GM21723 (cell line): ENCODE results near the gene UBE3A.

Experiments used
- ATAC-seq: cut with Tn5 transposase; IDR thresholded peaks from one replicate; pipeline ENCODE4 v1.9.1; 2021; ENCODE audit warnings: mild to moderate bottlenecking, moderate library complexity; ENCODE audit not compliant: unreplicated experiment

Gene UBE3A

GRCh38 chr15:25406846-25407245 is 32.0 kb downstream of the UBE3A start:
- ATAC-seq = no peak

GRCh38 chr15:25406261-25406660 is 32.6 kb downstream of the UBE3A start:
- ATAC-seq = no peak

GRCh38 chr15:25403771-25404170 is 35.1 kb downstream of the UBE3A start:
- ATAC-seq = no peak

GRCh38 chr15:25402342-25402741 is 36.5 kb downstream of the UBE3A start:
- no peak for ATAC-seq

GRCh38 chr15:25401501-25401900 is 37.3 kb downstream of the UBE3A start:
- ATAC-seq = no peak

GRCh38 chr15:25397100-25397499 is 41.7 kb downstream of the UBE3A start:
- ATAC-seq = no peak

GRCh38 chr15:25394898-25395297 is 43.9 kb downstream of the UBE3A start:
- ATAC-seq = no peak

- ATAC-seq = no peak
Observed at GRCh38 chr15:25392806-25393205, 46.0 kb downstream of the UBE3A start.

GRCh38 chr15:25391971-25392721 is 46.7 kb downstream of the UBE3A start:
- no peak for ATAC-seq

GRCh38 chr15:25385986-25386385 is 52.8 kb downstream of the UBE3A start:
- no peak for ATAC-seq

- ATAC-seq = no peak
Observed at GRCh38 chr15:25381579-25381978, 57.2 kb downstream of the UBE3A start.

- ATAC-seq = no peak
Observed at GRCh38 chr15:25378501-25378901, 60.3 kb downstream of the UBE3A start.

GRCh38 chr15:25375557-25375956 is 63.3 kb downstream of the UBE3A start:
- no peak for ATAC-seq

- no peak for ATAC-seq
Observed at GRCh38 chr15:25374143-25374542, 64.7 kb downstream of the UBE3A start.

GRCh38 chr15:25372298-25372697 is 66.5 kb downstream of the UBE3A start:
- ATAC-seq = no peak

- ATAC-seq = no peak
Observed at GRCh38 chr15:25368850-25369249, 70.0 kb downstream of the UBE3A start.

- no peak for ATAC-seq
Observed at GRCh38 chr15:25366058-25366457, 72.8 kb downstream of the UBE3A start.

GRCh38 chr15:25362545-25362944 is 76.3 kb downstream of the UBE3A start:
- ATAC-seq = no peak

- no peak for ATAC-seq
Observed at GRCh38 chr15:25347707-25348106, 91.1 kb downstream of the UBE3A start.

- ATAC-seq = no peak
Observed at GRCh38 chr15:25346371-25346770, 92.5 kb downstream of the UBE3A start.

- no peak for ATAC-seq
Observed at GRCh38 chr15:25345943-25346342, 92.9 kb downstream of the UBE3A start.

GRCh38 chr15:25342629-25343028 is 96.2 kb downstream of the UBE3A start:
- no peak for ATAC-seq

GRCh38 chr15:25339431-25339830 is 99.4 kb downstream of the UBE3A start:
- no peak for ATAC-seq
